Measurements from ENCODE around the gene TBC1D2.

Gene TBC1D2

GRCh38 chr9:98189412-98189811 lies 66.0 kb downstream of the TBC1D2 start:
- Histone ChIP-seq H3K4me2 (ENCODE audit: insufficient read depth, low read length) (no peak overlapping the region), H3K9ac (ENCODE audit: low read depth, low read length) (no peak overlapping the region), H3K27me3 (ENCODE audit: insufficient read depth, low read length, poor library complexity) (peaks cover 3% of the 10 kb centered on the region), H3K79me2 (ENCODE audit: insufficient read depth, low read length) (no peaks in the 10 kb centered on the region), H3K36me3 (ENCODE audit: insufficient read depth, low read length) (no peaks in the 10 kb centered on the region), H2AFZ (ENCODE audit: low read depth, low read length) (no peak overlapping the region), H3K4me1 (ENCODE audit: insufficient read depth, low read length) (peaks cover 28% of the 10 kb centered on the region), H3K9me3 (ENCODE audit: insufficient read depth, low read length, severe bottlenecking) (no peaks in the 10 kb centered on the region), H3K4me3 (ENCODE audit: low read depth in 1 of 2, low read length in 2 of 2) (no peak overlapping the region), H3K27ac (ENCODE audit: low read length) (no peak overlapping the region), H4K20me1 (ENCODE audit: insufficient read depth, low read length) (no peaks in the 10 kb centered on the region)
- no peak for TF ChIP-seq CTCF (IDR thresholded peaks at IDR 0.05; ENCODE audit: borderline replicate concordance, extremely low read depth, low read length, poor library complexity, severe bottlenecking)
- TF ChIP-seq EZH2 (IDR thresholded peaks at IDR 0.05; ENCODE audit: borderline replicate concordance, low read depth, low read length, severe bottlenecking), result no peak
- ATAC-seq (ENCODE audit: insufficient read depth, low read depth) (no peak), DNase-seq (no peak)

GRCh38 chr9:98187926-98188325 lies 67.5 kb downstream of the TBC1D2 start:
- H3K4me3 ChIP-seq (ENCODE audit: low read depth in 1 of 2, low read length in 2 of 2), result no peak overlapping the region
- peaks cover 3% of the 10 kb centered on the region for H3K27me3 ChIP-seq (ENCODE audit: insufficient read depth, low read length, poor library complexity)
- no peaks in the 10 kb centered on the region for H4K20me1 ChIP-seq (ENCODE audit: insufficient read depth, low read length)
- DNase-seq (no peak), ATAC-seq (ENCODE audit: insufficient read depth, low read depth) (no peak)
- H3K27ac ChIP-seq (ENCODE audit: low read length), result no peak overlapping the region
- no peaks in the 10 kb centered on the region for H3K9me3 ChIP-seq (ENCODE audit: insufficient read depth, low read length, severe bottlenecking)
- H3K9ac ChIP-seq (ENCODE audit: low read depth, low read length), result no peak overlapping the region
- H3K4me1 ChIP-seq (ENCODE audit: insufficient read depth, low read length), result peaks cover 21% of the 10 kb centered on the region
- no peaks in the 10 kb centered on the region for H3K79me2 ChIP-seq (ENCODE audit: insufficient read depth, low read length)
- H2AFZ ChIP-seq (ENCODE audit: low read depth, low read length), result no peak overlapping the region
- H3K36me3 ChIP-seq (ENCODE audit: insufficient read depth, low read length), result no peaks in the 10 kb centered on the region
- TF ChIP-seq EZH2 (IDR thresholded peaks at IDR 0.05; ENCODE audit: borderline replicate concordance, low read depth, low read length, severe bottlenecking) (no peak), CTCF (IDR thresholded peaks at IDR 0.05; ENCODE audit: borderline replicate concordance, extremely low read depth, low read length, poor library complexity, severe bottlenecking) (no peak)
- no peak overlapping the region for H3K4me2 ChIP-seq (ENCODE audit: insufficient read depth, low read length)

- Histone ChIP-seq H2AFZ (ENCODE audit: low read depth, low read length) (no peak overlapping the region), H3K27me3 (ENCODE audit: insufficient read depth, low read length, poor library complexity) (no peaks in the 10 kb centered on the region), H3K4me2 (ENCODE audit: insufficient read depth, low read length) (no peak overlapping the region), H4K20me1 (ENCODE audit: insufficient read depth, low read length) (no peaks in the 10 kb centered on the region), H3K79me2 (ENCODE audit: insufficient read depth, low read length) (no peaks in the 10 kb centered on the region), H3K4me3 (ENCODE audit: low read depth in 1 of 2, low read length in 2 of 2) (no peak overlapping the region), H3K4me1 (ENCODE audit: insufficient read depth, low read length) (peaks cover 6% of the 10 kb centered on the region), H3K27ac (ENCODE audit: low read length) (no peak overlapping the region), H3K9me3 (ENCODE audit: insufficient read depth, low read length, severe bottlenecking) (no peaks in the 10 kb centered on the region), H3K36me3 (ENCODE audit: insufficient read depth, low read length) (no peaks in the 10 kb centered on the region), H3K9ac (ENCODE audit: low read depth, low read length) (no peak overlapping the region)
- no peak for TF ChIP-seq CTCF (IDR thresholded peaks at IDR 0.05; ENCODE audit: borderline replicate concordance, extremely low read depth, low read length, poor library complexity, severe bottlenecking)
- TF ChIP-seq EZH2 (IDR thresholded peaks at IDR 0.05; ENCODE audit: borderline replicate concordance, low read depth, low read length, severe bottlenecking), result no peak
- DNase-seq, result no peak
- ATAC-seq (ENCODE audit: insufficient read depth, low read depth), result no peak
Observed at GRCh38 chr9:98186236-98186635, 69.2 kb downstream of the TBC1D2 start.
